Chondrocyte (in vitro differentiated cells): Measurements from ENCODE around the gene PHACTR1. TPM values are rescaled to one million over a fixed set of nuclear protein-coding genes. Genes with fewer than 3 reads are reported as not detected.

Source experiments
- DNase-seq: peaks from one replicate; pipeline ENCODE4 v3.0.0; 2021; ENCODE audit warnings: mixed read lengths, low spot score
- H3K27ac Mint-ChIP-seq: one replicate; pipeline ENCODE4 v1.8.0; 2021; ENCODE audit warnings: mild to moderate bottlenecking, moderate library complexity, mixed read lengths; ENCODE audit not compliant: unreplicated experiment
- H3K27me3 Mint-ChIP-seq: 2 replicates; pipeline ENCODE4 v1.8.0; 2021; ENCODE audit warnings: low read depth, mixed read lengths
- H3K36me3 Mint-ChIP-seq: 2 replicates; pipeline ENCODE4 v1.8.0; 2021; ENCODE audit warnings: low read depth, mixed read lengths
- H3K4me1 Mint-ChIP-seq: 2 replicates; pipeline ENCODE4 v1.8.0; 2021; ENCODE audit warnings: low read depth, mild to moderate bottlenecking, mixed read lengths
- H3K4me3 Mint-ChIP-seq: one replicate; pipeline ENCODE4 v1.8.0; 2021; ENCODE audit warnings: mild to moderate bottlenecking, moderate library complexity, mixed read lengths; ENCODE audit not compliant: unreplicated experiment
- H3K9me3 Mint-ChIP-seq: 2 replicates; pipeline ENCODE4 v1.8.0; 2021; ENCODE audit warnings: low read depth, mixed read lengths
- CTCF ChIP-seq: fragments of 200-600 bp; sonication (generic); IDR thresholded peaks from 2 replicates; pipeline ENCODE4 v1.5.0; 2021; ENCODE audit warnings: antibody characterized with exemption, mild to moderate bottlenecking, moderate library complexity
- total RNA-seq: library from RNA; stranded (reverse); gene quantifications from 3 replicates; pipeline ENCODE4 v1.2.1, GENCODE V29; 2021

PHACTR1 gene
- total RNA-seq, 1 donor from 2014 or later: 2.1 TPM

- H3K4me3 Mint-ChIP-seq: no peak overlapping the region
- H3K9me3 Mint-ChIP-seq: no peaks in the 10 kb centered on the region
- H3K27me3 Mint-ChIP-seq: no peaks in the 10 kb centered on the region
- TF ChIP-seq CTCF: no peak
- H3K4me1 Mint-ChIP-seq: no peaks in the 10 kb centered on the region
- H3K36me3 Mint-ChIP-seq: no peaks in the 10 kb centered on the region
- no peak overlapping the region for H3K27ac Mint-ChIP-seq
- DNase-seq: no peak
These were observed 132.6 kb downstream of the PHACTR1 start for GRCh38 chr6:12848964-12849808.

- TF ChIP-seq CTCF: no peak
- Mint-ChIP-seq H3K27ac (no peak overlapping the region), H3K36me3 (no peaks in the 10 kb centered on the region), H3K9me3 (no peaks in the 10 kb centered on the region), H3K27me3 (no peaks in the 10 kb centered on the region), H3K4me3 (no peak overlapping the region), H3K4me1 (no peaks in the 10 kb centered on the region)
- DNase-seq: no peak
These were observed 133.2 kb downstream of the PHACTR1 start for GRCh38 chr6:12849809-12850198.

- DNase-seq: no peak
- Mint-ChIP-seq H3K27ac (no peak overlapping the region), H3K27me3 (no peaks in the 10 kb centered on the region), H3K4me1 (no peaks in the 10 kb centered on the region), H3K36me3 (no peaks in the 10 kb centered on the region), H3K4me3 (no peak overlapping the region), H3K9me3 (no peaks in the 10 kb centered on the region)
- no peak for TF ChIP-seq CTCF
These were observed 134.6 kb downstream of the PHACTR1 start for GRCh38 chr6:12851123-12851695.

- H3K9me3 Mint-ChIP-seq: no peaks in the 10 kb centered on the region
- no peak overlapping the region for H3K4me3 Mint-ChIP-seq
- H3K27ac Mint-ChIP-seq: no peak overlapping the region
- H3K27me3 Mint-ChIP-seq: peaks cover 10% of the 10 kb centered on the region
- no peaks in the 10 kb centered on the region for H3K36me3 Mint-ChIP-seq
- TF ChIP-seq CTCF: no peak
- no peaks in the 10 kb centered on the region for H3K4me1 Mint-ChIP-seq
- DNase-seq: no peak
These were observed 145.0 kb downstream of the PHACTR1 start for GRCh38 chr6:12861603-12862002.

GRCh38 chr6:12865117-12865516, 148.6 kb downstream of the PHACTR1 start:
- Mint-ChIP-seq H3K4me1 (no peaks in the 10 kb centered on the region), H3K27ac (no peak overlapping the region), H3K9me3 (no peaks in the 10 kb centered on the region), H3K36me3 (no peaks in the 10 kb centered on the region), H3K4me3 (no peak overlapping the region), H3K27me3 (peaks cover 9% of the 10 kb centered on the region)
- TF ChIP-seq CTCF: no peak
- DNase-seq: no peak
